22Rv1 (cell line): Measurements from ENCODE around the gene SEMA3E.
"Not testable (repeated sequence)": the region's sequence is repeated elsewhere in the genome, so short reads cannot be mapped to it uniquely, and the experiment has no call there.

Experiments
- ZFX ChIP-seq: fragments of 450-650 bp; IDR thresholded peaks from 2 replicates; pipeline ENCODE4 v1.6.1; 2017; ENCODE audit warnings: antibody characterized with exemption, borderline replicate concordance
- TF ChIP-seq, protein P1 (sequence below): fragments of 450-650 bp; IDR thresholded peaks from 2 replicates; pipeline ENCODE4 v1.5.1; 2017; ENCODE audit warnings: mild to moderate bottlenecking

DNA sequence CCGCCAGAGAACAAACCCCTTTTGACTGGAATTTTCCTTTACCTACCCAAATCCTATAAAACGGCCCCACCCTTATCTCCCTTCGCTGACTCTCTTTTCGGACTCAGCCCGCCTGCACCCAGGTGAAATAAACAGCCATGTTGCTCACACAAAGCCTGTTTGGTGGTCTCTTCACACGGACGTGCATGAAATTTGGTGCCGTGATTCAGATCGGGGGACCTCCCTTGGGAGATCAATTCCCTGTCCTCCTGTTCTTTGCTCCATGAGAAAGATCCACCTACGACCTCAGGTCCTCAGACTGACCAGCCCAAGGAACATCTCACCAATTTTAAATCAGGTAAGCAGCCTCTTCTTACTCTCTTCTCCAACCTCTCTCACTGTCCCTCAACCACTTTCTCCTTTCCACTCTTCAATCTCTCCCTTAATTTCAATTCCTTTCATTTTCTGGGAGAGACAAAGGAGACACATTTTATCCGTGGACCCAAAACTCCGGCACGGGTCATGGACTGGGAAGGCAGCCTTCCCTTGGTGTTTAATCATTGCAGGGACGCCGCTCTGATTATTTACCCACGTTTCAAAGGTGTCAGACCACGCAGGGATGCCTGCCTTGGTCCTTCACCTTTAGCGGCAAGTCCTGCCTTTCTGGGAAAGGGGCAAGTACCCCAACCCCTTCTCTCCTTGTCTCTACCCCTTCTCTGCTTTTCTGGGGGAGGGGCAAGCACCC, 188.8 kb downstream of the SEMA3E start:
- TF ChIP-seq, protein P1, sequence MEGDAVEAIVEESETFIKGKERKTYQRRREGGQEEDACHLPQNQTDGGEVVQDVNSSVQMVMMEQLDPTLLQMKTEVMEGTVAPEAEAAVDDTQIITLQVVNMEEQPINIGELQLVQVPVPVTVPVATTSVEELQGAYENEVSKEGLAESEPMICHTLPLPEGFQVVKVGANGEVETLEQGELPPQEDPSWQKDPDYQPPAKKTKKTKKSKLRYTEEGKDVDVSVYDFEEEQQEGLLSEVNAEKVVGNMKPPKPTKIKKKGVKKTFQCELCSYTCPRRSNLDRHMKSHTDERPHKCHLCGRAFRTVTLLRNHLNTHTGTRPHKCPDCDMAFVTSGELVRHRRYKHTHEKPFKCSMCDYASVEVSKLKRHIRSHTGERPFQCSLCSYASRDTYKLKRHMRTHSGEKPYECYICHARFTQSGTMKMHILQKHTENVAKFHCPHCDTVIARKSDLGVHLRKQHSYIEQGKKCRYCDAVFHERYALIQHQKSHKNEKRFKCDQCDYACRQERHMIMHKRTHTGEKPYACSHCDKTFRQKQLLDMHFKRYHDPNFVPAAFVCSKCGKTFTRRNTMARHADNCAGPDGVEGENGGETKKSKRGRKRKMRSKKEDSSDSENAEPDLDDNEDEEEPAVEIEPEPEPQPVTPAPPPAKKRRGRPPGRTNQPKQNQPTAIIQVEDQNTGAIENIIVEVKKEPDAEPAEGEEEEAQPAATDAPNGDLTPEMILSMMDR, result not testable (repeated sequence)
- not testable (repeated sequence) for TF ChIP-seq ZFX
